Endodermal cell (in vitro differentiated cells): ENCODE data around the gene LONP2. TPM values are rescaled to one million over a fixed set of nuclear protein-coding genes. Genes with fewer than 3 reads are reported as not detected.

Experiments
- DNase-seq: peaks from one replicate; pipeline ENCODE4 v3.0.0-alpha.2; 2017
- H3K27ac ChIP-seq: 2 replicates; pipeline ENCODE4 v1.5.1; 2013; ENCODE audit warnings: mild to moderate bottlenecking, low read depth, low read length, moderate library complexity
- H3K27me3 ChIP-seq: 2 replicates; pipeline ENCODE4 v1.6.1; 2013; ENCODE audit warnings: mild to moderate bottlenecking, low read length, moderate library complexity; ENCODE audit not compliant: insufficient read depth, control insufficient read depth, poor library complexity, severe bottlenecking
- H3K36me3 ChIP-seq: 2 replicates; pipeline ENCODE4 v1.7.0; 2013; ENCODE audit warnings: mild to moderate bottlenecking, low read length, moderate library complexity; ENCODE audit not compliant: control insufficient read depth, insufficient read depth
- H3K4me1 ChIP-seq: one replicate; pipeline ENCODE4 v1.7.0; 2013; ENCODE audit warnings: low read length; ENCODE audit not compliant: control insufficient read depth, insufficient read depth
- H3K4me3 ChIP-seq: 2 replicates; pipeline ENCODE4 v1.5.1; 2013; ENCODE audit warnings: mild to moderate bottlenecking, low read length, moderate library complexity
- H3K9ac ChIP-seq: 2 replicates; pipeline ENCODE4 v1.6.1; 2013; ENCODE audit warnings: mild to moderate bottlenecking, low read length, moderate library complexity; ENCODE audit not compliant: poor library complexity, severe bottlenecking; ENCODE audit errors: extremely low read depth
- H3K9me3 ChIP-seq: 2 replicates; pipeline ENCODE4 v1.6.1; 2013; ENCODE audit warnings: mild to moderate bottlenecking, low read length, moderate library complexity; ENCODE audit not compliant: control insufficient read depth
- H3K27ac Mint-ChIP-seq: 2 replicates; pipeline ENCODE4 v1.8.0; 2020; ENCODE audit warnings: mixed read lengths
- H3K27me3 Mint-ChIP-seq: 2 replicates; pipeline ENCODE4 v1.8.0; 2021; ENCODE audit warnings: mild to moderate bottlenecking, mixed read lengths; ENCODE audit not compliant: insufficient read depth
- H3K36me3 Mint-ChIP-seq: 2 replicates; pipeline ENCODE4 v1.8.0; 2020; ENCODE audit warnings: low read depth, mixed read lengths
- H3K4me1 Mint-ChIP-seq: 2 replicates; pipeline ENCODE4 v1.8.0; 2020; ENCODE audit warnings: mixed read lengths
- H3K4me3 Mint-ChIP-seq: 2 replicates; pipeline ENCODE4 v1.8.0; 2020; ENCODE audit warnings: mild to moderate bottlenecking, moderate library complexity, mixed read lengths
- H3K9me3 Mint-ChIP-seq: 2 replicates; pipeline ENCODE4 v1.8.0; 2020; ENCODE audit warnings: mild to moderate bottlenecking, mixed read lengths
- CTCF ChIP-seq: fragments of 200-600 bp; sonication (generic); conservative IDR thresholded peaks from 2 replicates; pipeline ENCODE4 v1.5.0; 2021; ENCODE audit warnings: antibody characterized with exemption, mild to moderate bottlenecking
- WGBS, 2 experiments: methylation state at CpG; one replicate each; pipeline versions ENCODE4 v1.1.5 to v1.1.7; 2013; ENCODE audit warnings: missing lambda C conversion rate in 2 of 2, mixed read lengths in 1 of 2; ENCODE audit not compliant: insufficient coverage in 1 of 2, insufficient read length in 1 of 2; 5-methylcytosine and 5-hydroxymethylcytosine counted together
- total RNA-seq, 2 donors: library from RNA; stranded (reverse); fragmentation: NEBNext Ultra II Directional in 1 of 2; extraction: Animal tissue kit (Norgen Biotek cat#: 25700) in 1 of 2; gene quantifications; 2 replicates in 1 of 2; 3 replicates in 1 of 2; pipeline ENCODE4 v1.2.1, GENCODE V29; 2021

LONP2 gene
- total RNA-seq, 2 donors from 2014 or later = 33.2 to 33.6 TPM

GRCh38 chr16:48206594-48207242, 37.4 kb upstream of the LONP2 start:
- Mint-ChIP-seq H3K9me3 (no peaks in the 10 kb centered on the region), H3K27ac (no peak overlapping the region), H3K4me1 (no peaks in the 10 kb centered on the region), H3K36me3 (no peaks in the 10 kb centered on the region), H3K27me3 (peaks cover 4% of the 10 kb centered on the region), H3K4me3 (no peak overlapping the region)
- no peaks in the 10 kb centered on the region for H3K36me3 ChIP-seq
- no peak overlapping the region for H3K4me3 ChIP-seq
- DNase-seq = no peak
- no peaks in the 10 kb centered on the region for H3K4me1 ChIP-seq
- no peak overlapping the region for H3K9ac ChIP-seq
- no peaks in the 10 kb centered on the region for H3K9me3 ChIP-seq
- TF ChIP-seq CTCF = no peak
- H3K27ac ChIP-seq = no peak overlapping the region
- no peaks in the 10 kb centered on the region for H3K27me3 ChIP-seq
- WGBS, 2 experiments = 77 to 78% methylated on average over 5 to 8 of the region's 8 CpGs

GRCh38 chr16:48210747-48211146, 33.4 kb upstream of the LONP2 start:
- H3K36me3 ChIP-seq = no peaks in the 10 kb centered on the region
- H3K9me3 ChIP-seq = no peaks in the 10 kb centered on the region
- Mint-ChIP-seq H3K27me3 (peaks cover 4% of the 10 kb centered on the region), H3K4me1 (peaks cover 6% of the 10 kb centered on the region), H3K9me3 (no peaks in the 10 kb centered on the region), H3K4me3 (no peak overlapping the region), H3K36me3 (no peaks in the 10 kb centered on the region), H3K27ac (no peak overlapping the region)
- WGBS, 2 experiments = 94 to 96% methylated on average over 6 of the region's 6 CpGs
- DNase-seq = no peak
- no peaks in the 10 kb centered on the region for H3K4me1 ChIP-seq
- no peaks in the 10 kb centered on the region for H3K27me3 ChIP-seq
- no peak for TF ChIP-seq CTCF
- no peak overlapping the region for H3K9ac ChIP-seq
- no peak overlapping the region for H3K27ac ChIP-seq
- H3K4me3 ChIP-seq = no peak overlapping the region

- H3K27me3 ChIP-seq = no peaks in the 10 kb centered on the region
- H3K9ac ChIP-seq = no peak overlapping the region
- TF ChIP-seq CTCF = no peak
- Mint-ChIP-seq H3K4me1 (peaks cover 6% of the 10 kb centered on the region), H3K9me3 (no peaks in the 10 kb centered on the region), H3K4me3 (no peak overlapping the region), H3K27me3 (peaks cover 2% of the 10 kb centered on the region), H3K27ac (no peak overlapping the region), H3K36me3 (no peaks in the 10 kb centered on the region)
- no peaks in the 10 kb centered on the region for H3K4me1 ChIP-seq
- no peaks in the 10 kb centered on the region for H3K9me3 ChIP-seq
- H3K4me3 ChIP-seq = no peak overlapping the region
- whole genome bisulfite sequencing, 2 experiments = 92 to 94% methylated on average over 3 of the region's 3 CpGs
- no peak overlapping the region for H3K27ac ChIP-seq
- H3K36me3 ChIP-seq = no peaks in the 10 kb centered on the region
- no peak for DNase-seq
Observed at GRCh38 chr16:48212033-48212432, 32.1 kb upstream of the LONP2 start.
